GM19395 (cell line): ENCODE measurements around the gene MVB12B.

Experiments
- ATAC-seq: cut with Tn5 transposase; IDR thresholded peaks from one replicate; pipeline ENCODE4 v1.9.1; 2021; ENCODE audit warnings: mild to moderate bottlenecking, moderate library complexity; ENCODE audit not compliant: unreplicated experiment

Gene MVB12B

DNA sequence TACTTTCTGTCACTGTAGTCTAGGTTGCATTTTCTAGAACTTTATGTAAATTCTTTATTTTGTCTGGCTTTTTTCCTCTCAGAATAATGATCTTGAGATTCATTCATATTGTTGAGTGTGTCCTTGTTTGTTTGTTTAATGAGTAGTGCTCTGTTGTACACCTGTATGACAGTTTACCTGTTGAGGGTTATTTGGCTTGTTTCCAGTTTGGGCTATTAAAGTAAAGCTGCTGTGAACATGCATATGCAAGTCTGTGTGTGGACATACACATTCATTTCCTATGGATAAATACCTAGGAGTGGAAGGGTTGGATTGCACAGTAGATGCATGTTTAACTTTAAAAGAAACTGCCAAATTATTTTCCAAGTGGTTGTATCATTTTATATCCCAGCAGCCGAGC is 30.4 kb downstream of the MVB12B start:
- ATAC-seq = no peak

DNA sequence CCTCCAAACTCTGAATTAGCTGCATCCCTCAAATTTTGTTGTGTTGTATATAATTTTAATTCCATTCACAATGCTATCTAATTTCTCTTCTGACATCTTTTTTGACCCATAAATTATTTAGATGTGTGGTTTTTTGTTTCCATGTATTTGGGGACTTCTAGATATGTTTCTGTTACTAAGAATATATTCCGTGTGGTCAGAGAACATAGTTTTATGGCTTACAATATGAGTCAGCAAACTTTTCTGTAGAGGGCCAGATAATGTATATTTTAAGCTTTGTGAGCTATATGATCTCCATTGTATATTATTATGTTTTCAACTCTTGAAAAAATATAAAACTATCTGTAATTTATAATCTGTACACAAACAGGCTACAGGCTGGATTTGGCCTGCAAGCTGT is 33.4 kb downstream of the MVB12B start:
- no peak for ATAC-seq

DNA sequence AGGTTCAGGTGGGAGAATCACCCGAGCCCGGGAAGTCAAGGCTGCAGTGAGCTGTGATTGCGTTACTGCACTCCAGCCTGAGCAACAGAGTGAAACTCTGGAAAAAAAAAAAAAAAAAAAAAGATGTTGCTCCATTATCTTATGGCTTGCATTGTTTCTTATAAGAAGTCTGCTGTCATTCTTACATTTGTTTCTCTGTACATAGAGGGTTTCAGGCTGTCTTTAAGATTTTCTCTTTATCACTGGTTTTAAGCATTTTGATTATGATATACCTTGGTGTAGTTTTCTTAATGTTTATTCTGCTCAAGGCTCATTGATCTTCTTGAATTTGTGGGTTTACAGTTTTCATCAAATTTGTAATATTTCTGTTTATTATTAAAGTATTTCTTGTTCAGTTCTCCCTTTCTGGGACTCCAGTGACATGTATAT is 35.2 kb downstream of the MVB12B start:
- no peak for ATAC-seq

DNA sequence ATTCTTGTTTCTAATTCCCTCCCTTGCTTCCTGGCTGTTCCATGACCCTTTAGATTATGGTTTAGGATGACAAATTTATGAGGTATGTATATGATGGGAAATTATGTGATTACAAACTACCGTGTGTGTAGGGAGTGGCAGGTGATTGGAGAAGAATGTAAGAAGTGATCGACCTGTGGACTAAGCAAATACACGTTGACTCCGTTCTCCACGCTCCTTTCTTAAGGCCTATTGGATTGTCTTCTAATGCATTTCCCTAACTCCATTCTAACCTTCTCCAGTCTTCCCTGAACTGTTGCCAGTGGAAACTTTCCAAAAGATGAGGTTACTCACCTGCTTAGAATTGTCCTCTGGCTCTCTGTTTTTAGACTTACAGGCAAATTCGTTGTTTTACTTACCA is 36.6 kb downstream of the MVB12B start:
- no peak for ATAC-seq

DNA sequence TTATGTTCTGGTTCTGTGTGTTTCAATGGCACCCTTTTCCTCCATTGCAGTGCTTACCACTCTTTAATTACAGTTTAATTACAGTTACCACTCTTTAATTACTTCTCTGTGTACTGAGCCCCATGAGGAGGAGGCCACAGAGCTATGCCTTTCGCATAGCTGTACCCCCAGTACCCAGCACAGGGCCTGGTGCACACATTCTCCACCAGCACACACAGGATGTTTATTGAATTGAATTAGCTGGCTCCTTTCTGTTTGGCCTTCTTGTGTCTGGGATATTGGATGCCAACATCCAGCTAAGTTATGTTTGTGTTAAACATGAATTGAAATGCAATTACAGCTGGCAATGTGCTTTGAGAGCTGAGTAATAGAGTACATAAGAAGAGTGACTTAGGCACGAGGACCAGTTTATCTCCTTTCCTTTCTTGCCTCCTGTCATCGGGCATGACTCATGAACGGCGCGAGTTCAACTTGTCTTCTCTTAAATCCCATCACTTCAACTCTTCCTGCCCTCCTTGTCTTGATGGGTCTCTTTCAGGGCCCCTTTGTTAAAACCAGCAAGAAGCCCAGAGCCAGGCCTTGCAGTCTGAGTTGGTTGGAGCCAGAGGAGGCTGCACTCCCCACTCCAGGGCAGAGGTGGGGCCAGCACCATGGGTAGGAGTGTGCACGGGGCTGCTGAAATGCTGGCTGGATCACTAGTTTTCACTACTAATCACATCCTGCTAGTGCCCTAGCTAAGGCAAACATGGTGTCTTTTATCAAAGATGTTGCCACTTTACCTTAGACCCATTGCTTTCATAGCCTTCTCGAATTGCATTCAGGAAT is 37.4 kb downstream of the MVB12B start:
- no peak for ATAC-seq

DNA sequence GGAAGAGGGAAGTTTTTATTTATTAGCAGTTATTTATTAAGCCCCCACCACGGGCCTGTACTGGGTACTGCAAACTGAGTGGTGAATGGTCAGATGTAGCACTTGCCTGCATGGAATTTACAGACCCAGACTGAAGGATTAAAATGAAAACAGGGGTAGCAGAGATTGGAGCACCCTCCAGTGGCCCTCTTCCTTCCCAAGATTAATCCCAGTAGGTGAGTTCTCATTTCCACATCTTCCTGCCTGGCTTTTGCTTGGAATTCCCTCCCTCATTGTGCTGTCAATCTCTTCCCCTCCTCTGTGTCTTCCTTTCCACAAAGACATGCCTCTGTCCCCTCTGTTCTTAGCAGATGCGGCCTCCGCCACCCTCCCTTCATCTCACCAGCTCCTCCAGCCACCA is 39.2 kb downstream of the MVB12B start:
- no peak for ATAC-seq

DNA sequence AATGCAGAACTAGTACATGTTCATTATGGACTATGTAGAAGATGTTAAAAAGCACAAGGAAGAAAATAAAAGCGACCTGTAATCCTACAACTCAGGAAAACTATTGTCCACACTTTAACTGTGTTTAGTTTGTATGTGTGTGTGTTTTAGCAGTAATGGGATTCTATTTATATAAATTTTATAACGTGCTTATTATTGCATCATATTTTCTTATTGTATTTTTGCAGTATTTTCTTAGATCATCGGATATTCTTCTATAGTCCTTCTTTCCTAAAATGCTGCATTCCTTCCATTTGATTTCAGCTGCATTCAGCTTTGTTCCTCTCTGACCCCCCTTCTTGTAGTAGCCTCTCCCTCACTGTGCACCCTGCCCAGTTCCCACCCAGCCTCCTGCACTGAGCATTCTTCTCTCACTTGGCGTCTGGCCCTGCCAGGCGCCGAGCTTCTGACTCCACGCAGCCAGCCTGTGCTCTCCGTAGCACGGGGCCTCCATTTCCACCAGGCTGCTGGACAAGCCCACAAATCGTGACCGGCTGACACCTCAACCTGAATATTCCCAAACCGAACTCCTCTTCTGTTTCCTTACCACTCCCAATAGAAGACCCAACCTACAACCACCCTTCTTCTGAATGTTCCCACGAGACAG is 39.9 kb downstream of the MVB12B start:
- ATAC-seq = no peak

DNA sequence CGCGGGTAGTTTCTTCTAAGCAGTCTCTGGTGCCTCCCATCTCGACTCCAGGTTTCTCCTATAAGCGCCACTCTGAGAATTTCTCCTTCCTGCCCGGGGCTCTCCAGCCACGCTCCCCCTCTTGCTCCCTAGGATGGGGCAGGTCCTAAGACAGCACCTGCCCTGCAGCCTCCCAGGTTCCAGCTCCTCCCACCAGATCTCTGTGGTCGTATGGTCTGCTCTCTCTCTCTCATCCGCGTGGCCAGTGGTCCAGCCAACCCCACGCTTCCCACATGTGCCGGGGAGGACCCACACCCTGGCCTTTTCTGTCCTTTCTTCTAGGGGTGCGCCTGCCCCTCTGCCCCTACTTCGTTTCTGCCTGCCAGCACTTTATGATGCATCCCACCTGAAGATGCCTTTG is 40.5 kb downstream of the MVB12B start:
- ATAC-seq = no peak

DNA sequence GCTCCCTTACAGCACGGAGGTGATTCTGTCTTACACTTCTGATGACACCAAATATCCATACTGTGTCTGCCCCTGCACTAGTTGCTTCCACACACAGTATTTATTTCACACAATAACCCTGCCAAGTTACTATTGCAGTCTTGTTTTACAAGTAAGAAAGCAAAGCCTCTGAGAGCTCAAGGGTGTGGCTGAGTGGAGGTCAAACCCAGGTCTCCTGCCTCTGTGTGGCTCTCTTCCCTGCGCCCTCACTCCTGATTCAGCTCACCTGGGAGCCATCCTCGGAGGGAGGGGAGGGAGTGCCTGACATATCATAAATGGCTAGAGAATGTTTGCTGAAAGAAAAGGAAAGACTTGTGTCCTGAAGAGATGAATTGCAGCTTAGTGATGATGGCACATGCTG is 41.0 kb downstream of the MVB12B start:
- no peak for ATAC-seq

DNA sequence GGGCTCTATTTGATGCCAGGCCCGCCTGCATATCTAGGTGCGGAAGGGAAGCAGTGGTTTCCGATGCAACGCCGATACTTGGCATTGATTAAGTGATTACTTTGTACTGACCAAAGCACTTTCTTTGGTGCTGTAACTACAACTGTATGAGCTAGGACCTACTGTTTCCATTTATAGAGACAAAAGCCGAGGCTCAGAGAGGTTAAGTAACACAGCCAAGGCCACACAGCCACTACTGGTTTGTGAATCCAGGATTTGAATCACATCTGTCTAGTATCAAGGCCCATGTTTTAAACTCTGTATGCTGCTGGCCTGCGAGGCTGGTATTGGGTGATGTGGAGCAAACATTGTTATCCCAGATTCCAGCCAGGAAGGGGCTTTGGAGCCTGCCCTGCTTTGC is 41.4 kb downstream of the MVB12B start:
- ATAC-seq = no peak

DNA sequence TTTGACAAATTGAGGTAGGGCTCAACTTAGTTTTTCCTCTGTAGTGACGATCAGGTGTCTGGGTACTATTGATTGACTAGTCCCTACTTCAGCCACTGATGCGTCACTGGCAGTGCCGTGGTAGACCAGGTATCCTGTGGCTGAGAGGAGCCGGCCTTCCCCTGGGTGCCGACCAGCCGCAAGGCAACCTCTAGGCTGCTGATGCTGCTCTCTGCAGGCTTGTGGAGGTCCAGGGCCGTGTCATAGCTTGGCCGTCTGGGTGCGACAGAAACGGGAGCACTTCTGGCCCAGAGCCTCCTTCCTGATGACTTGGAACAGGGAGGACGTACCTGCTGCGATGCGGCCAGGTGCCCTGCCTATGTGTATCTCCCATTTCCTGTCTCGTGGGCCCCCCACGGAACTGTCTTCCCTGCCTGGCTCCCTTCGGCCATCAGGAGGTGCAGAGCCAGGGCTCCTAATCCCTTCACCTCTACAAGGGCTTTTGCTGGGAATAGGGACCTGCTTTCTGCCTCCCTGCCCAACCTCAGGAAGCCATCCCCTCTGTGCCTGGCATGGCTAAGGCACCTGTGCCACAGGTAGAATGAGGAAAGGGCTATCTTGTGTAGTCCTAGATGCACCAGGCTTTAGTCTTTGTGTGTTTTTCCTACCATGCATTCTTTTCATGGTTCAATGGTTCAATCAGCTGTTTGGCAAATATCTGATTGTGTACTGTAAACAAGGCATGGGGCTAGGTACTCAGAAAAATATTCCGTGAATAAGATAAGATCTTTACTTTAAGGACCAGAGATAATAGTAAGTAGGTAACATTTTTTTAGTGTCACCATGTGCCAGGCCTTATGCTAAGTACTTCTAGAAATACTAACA is 44.6 kb downstream of the MVB12B start:
- ATAC-seq = no peak

DNA sequence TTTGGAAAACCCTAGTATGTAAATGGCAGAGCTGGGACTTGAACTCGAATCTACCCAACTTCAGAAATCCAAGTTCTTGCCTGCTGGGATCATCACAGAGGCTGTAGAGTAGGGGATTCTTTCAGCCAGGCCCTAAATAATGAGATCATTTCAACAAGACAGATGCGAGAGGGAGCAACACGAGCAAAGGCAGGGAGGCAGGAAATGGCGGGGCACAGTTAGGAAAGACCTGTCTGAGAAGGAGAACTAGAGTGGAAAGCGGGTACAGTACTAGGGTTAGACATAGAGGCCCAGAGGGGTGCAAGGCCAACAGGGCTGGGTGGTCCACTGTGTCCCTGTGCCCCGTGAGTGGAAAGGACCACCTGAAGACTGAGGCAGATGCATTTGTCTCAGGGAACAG is 46.1 kb downstream of the MVB12B start:
- no peak for ATAC-seq

DNA sequence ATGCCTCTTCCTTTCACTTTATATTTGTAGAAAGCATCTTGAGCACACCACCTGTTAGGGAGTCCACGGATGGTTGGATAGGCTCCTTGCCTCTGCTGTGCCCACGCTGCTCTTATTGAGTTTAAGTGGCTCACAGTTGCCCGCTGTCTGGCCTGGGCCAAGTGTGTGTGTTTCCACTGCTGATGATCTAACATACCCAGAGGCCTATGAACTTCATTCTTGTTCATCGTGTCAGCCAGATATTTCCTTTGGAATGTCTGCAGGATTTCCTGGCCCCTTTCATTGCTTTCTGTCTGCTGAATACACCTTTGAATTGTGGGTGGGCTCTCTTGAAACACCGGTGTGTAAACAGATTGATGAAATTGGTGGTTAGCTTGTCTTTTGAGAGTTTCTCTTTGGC is 46.6 kb downstream of the MVB12B start:
- ATAC-seq = no peak

DNA sequence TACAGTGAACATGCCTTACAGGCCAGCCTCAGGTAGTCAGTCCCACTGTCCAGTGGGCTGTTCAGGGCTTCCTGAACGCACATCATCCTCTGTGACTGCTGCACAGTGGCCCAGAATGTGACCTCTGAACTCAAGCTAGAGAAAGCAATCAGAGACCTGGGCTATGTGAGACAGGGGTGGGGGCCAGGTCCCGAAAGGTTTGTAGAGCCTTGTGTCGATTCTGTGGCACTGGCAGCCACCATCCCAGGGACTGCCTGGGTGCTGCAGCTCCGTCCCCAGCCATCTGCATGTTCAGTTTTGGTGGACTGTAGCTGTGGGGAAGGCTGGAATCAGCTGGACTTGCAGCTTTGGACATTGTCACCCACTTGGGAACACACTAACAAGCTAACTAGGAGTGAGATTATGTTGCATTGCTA is 47.7 kb downstream of the MVB12B start:
- no peak for ATAC-seq

DNA sequence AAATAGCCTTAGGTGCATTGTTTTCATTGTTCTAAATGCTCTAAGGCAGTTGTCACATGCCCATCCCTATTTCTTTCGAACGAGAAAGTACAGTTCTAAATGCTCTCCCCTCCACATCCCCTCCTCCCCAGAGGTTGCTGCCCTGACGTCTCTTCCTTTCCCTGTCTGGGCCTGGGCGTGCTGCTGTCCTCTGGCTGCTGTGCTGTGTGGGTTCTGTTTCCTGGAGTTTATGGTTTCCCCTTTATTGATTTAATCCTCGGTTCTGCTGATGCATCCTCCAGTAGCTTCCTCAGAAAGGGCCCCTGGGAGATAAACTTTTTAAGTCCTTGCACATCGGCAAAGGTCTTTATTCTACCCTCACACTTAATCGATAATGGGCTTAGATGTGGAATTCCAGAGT is 48.8 kb downstream of the MVB12B start:
- no peak for ATAC-seq

DNA sequence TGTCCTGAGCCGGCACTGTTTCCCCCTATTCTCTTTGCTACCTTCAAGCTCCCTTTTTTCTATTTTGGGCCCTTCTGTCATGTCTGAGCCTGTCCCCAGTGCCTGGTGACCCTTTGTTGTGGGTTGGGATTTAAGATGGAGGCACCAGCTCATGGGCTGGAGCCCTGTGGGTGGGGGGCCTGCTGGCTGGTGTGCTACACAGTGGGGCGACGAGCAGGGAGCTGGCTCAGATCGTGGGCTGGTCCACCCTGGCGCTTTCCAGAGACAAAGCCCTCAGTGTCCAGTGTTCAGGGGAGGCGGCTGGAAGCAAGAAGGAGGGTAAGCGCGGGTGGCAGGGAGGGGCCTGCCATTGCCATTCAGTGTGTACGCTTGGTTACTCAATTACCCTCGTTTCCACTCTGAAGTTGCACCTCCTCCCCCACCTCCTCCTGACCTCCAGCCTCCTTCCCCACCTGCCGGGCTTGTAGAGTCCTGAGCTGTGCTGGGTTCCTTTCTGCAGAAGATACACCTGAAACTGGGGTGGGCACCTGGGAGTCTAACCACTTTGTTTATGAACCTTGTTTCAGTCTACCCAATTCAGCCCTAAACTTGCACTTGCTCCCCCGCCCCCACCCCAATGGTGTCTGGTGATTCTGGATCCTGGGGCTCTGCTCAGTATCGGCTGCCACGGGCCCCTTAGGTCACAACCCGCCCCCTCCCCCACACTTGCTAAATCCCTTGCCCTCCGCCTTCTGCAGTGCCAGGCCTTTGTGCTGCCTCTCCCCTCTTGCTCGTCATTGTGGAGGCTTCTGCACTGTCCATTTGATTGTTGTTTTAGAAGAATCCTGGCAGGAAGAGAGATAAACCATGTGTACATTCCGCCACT is 49.9 kb downstream of the MVB12B start:
- no peak for ATAC-seq

DNA sequence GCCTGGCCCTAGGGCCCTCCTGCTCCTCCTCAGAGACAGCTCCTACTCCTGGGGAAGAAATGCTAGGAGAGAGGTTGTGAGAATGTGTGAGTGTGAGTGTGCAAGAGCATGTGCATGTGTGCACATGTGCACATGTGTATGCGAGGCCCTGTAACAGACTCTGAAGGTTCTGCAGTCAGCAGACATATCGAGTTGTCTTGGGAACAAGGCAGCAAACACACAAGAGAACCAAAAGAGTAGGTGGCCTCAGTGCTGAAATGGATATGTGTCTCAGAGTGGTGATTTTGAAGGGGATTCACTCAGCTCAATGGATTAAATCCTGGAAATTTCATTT is 50.5 kb downstream of the MVB12B start:
- ATAC-seq = no peak

DNA sequence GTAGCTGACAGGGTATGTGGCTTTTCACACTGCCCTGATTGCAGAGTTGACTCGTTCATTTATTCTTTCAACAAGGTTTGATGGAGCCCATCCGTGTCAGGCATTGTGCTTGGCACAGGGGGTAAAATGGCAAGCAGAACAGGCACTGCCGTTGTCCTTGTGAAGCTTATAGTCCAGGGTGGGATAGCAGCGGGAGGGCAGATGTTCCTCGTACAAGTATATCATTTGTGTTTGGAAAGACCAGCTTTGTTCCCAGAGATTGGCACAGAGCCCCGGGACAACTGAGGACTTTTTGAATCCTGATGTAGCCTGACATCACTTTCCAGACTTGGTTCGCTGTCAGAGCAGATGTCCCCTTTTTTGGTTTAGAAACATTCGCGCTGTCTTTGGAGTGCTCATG is 50.9 kb downstream of the MVB12B start:
- ATAC-seq = no peak

DNA sequence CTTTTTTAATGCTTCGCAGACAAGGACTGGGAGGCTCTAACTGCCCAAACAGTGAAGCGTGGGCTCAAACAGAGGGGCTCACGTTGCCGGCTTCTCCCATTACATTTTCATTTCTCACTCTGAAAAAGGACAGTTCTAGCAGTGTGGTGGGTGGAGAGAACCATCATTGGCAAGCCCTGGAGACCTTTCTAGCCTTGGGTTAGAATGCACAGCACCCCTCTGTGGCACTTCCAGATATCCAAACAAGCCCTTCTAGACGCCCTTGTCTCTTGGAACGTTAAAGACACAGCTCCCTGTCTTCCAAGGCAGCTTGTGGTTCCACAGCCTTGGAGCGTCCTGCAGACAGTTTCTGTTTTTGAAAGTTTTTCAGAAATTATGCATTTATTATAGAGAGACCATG is 52.1 kb downstream of the MVB12B start:
- no peak for ATAC-seq

DNA sequence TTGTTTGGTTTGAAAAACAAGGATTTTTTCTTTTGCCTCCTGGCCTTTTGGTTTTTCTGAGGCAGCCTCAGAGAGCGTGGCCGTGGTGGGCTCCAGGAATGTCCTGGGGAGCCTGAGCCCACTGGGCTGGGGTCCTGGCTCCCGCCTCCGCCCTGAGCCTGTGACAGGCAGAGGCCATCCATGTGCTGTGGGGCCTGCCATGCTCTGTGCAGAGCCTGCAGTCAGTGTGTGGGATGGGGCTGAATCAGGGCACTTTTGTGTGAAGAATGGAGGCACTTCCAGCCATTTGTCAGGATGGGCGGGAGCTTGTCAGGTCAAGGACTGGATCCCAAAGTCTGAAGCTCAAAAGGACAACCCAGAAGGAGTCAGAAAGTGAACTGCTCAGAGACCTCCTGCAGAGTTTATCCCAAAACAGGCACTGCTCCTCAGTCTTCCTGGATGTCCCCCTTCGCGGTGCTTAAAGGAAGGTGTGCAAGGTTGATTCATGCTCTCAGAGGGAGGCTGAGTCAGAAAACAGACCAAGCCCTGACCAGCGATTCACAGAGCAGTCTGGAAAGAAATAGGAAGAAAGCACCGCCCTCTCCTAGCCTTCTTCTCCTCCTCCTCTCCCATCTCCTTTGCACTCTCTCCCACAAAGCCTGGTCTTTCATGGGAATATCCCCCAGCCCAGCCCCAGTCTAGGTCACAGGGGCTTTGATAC is 53.2 kb downstream of the MVB12B start:
- ATAC-seq = no peak
